ENCODE data around the gene LZTS2. TPM values are rescaled to one million over a fixed set of nuclear protein-coding genes. Genes with fewer than 3 reads are reported as not detected.

LZTS2 gene
- polyA plus RNA-seq, 1 experiment, result 33.3 TPM

DNA sequence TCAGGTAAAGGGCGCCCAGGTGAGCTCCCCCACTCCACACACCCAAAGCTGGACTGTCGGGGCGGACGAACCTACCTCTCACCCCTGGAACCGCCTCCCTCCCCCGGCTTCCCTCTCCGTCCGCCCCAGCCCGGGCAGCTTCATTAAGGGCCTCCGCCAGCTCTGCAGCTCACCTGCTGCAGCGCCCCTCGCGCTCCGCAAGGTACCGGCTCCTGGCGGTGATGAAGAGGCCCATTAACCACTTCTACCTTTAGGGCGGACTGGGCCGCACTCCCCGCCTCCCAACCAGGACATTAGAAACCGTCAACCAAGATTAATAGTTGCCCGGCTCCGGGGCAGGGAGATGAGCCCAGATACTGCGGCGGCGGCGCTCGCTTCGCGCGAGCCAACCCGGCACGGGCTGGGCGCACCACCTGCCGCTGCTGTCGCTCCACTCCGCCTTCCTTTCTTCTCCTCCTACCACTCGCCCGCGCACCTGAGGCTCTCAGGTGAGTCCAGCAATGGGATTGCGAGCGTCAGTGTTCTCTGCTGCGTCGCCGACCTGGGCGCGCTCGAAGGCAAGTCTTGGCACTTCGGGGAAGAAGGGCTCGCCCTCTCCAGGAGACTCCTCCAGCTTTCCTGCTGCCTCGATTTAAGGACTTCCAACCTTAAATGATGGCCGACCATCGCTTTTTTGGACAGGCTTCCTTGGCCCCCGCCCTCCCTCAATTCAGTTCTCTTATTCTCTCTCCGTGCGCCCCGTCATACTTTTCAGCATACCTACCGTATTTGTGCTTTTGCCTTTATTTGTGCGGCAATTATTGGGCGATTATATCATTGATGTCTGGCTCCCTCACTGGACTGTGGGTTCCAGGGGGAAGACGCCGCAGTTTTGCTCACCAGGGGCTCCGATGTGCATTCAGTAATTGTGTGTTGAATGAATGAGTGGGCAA lies 48.6 kb downstream of the LZTS2 start:
- no peak overlapping the region for H3K27ac ChIP-seq (ENCODE audit: low read depth, low read length)
- no peak for TF ChIP-seq CTCF (IDR thresholded peaks at IDR 0.05; ENCODE audit: low read depth, low read length)
- no peaks in the 10 kb centered on the region; the same call in 1 of the 2 replicates for H3K9me3 ChIP-seq (ENCODE audit: control insufficient read depth, insufficient read depth, low read length)
- CTCF ChIA-PET, result interaction anchor here (17.3 kb wide), 1 partner anchor 16 kb away, joined by 414 read pairs; the partner anchor contains the start of gene KAZALD1
- H3K27me3 ChIP-seq (ENCODE audit: control insufficient read depth, insufficient read depth, low read length), result peaks cover 17% of the 10 kb centered on the region
- no peak for DNase-seq (ENCODE audit: low read depth, low spot score)
- POLR2A ChIA-PET, result no interaction called here
- no peak overlapping the region for H3K4me3 ChIP-seq (ENCODE audit: low read depth, low read length)

- peak; percentile 85 for TF ChIP-seq CTCF (IDR thresholded peaks at IDR 0.05; ENCODE audit: low read depth, low read length)
- H3K9me3 ChIP-seq (ENCODE audit: control insufficient read depth, insufficient read depth, low read length), result no peaks in the 10 kb centered on the region; the same call in 1 of the 2 replicates
- peaks cover 17% of the 10 kb centered on the region for H3K27me3 ChIP-seq (ENCODE audit: control insufficient read depth, insufficient read depth, low read length)
- peak overlapping the region; percentile 39 for H3K4me3 ChIP-seq (ENCODE audit: low read depth, low read length)
- no peak for DNase-seq (ENCODE audit: low read depth, low spot score)
- POLR2A ChIA-PET, result interaction anchor here (0.6 to 2.1 kb wide), 4 partner anchors 9 to 65 kb away, joined by 3 to 14 read pairs (median 5); partner anchors contain the start of gene KAZALD1
- CTCF ChIA-PET, result interaction anchor here (0.6 to 17.3 kb wide), 25 partner anchors 9 to 1281 kb away, joined by 3 to 414 read pairs (median 4); partner anchors contain the start of genes KAZALD1, PDZD7 and SFXN3
- H3K27ac ChIP-seq (ENCODE audit: low read depth, low read length), result peak overlapping the region; percentile 11
Measured at GRCh38 chr10:101050208-101051069, 50.8 kb downstream of the LZTS2 start.

- no peak overlapping the region for H3K4me3 ChIP-seq (ENCODE audit: low read depth, low read length)
- TF ChIP-seq CTCF (IDR thresholded peaks at IDR 0.05; ENCODE audit: low read depth, low read length), result no peak
- CTCF ChIA-PET, result interaction anchor here (0.9 to 17.3 kb wide), 7 partner anchors 11 to 435 kb away, joined by 3 to 414 read pairs (median 15); partner anchors contain the start of gene KAZALD1
- no peak for DNase-seq (ENCODE audit: low read depth, low spot score)
- no peaks in the 10 kb centered on the region; the same call in 1 of the 2 replicates for H3K9me3 ChIP-seq (ENCODE audit: control insufficient read depth, insufficient read depth, low read length)
- peaks cover 17% of the 10 kb centered on the region for H3K27me3 ChIP-seq (ENCODE audit: control insufficient read depth, insufficient read depth, low read length)
- H3K27ac ChIP-seq (ENCODE audit: low read depth, low read length), result peak overlapping the region; percentile 39
- POLR2A ChIA-PET, result interaction anchor here (1.2 to 1.8 kb wide), 3 partner anchors 9 to 45 kb away, joined by 4 to 16 read pairs (median 8); partner anchors contain the start of gene KAZALD1
Measured at GRCh38 chr10:101052285-101052684, 52.7 kb downstream of the LZTS2 start.

DNA sequence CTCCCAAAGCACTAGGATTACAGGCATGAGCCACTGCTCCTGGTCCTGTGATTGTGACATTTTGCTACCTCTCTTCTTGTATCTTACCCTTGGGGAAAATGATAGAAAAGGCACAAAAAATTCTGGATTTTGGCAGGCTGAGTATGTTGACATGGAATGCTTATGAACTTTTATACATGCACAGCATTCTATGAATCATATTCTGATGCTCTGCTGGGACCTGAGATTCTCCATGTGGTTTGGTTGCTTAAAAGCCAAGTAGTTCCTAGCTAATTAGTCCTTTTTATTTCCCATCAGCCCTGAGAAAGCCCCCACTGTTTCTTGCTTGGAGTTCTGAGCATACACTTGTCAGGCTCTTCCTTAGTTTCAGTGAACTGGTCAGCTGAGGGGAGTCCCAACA lies 53.9 kb downstream of the LZTS2 start:
- no peak overlapping the region for H3K27ac ChIP-seq (ENCODE audit: low read depth, low read length)
- POLR2A ChIA-PET, result interaction anchor here (0.9 kb wide), 1 partner anchor 10 kb away, joined by 4 read pairs; no protein-coding TSS in a partner anchor

More for the DNA sequence above, 53.9 kb downstream of the LZTS2 start:
- no peak for TF ChIP-seq CTCF (IDR thresholded peaks at IDR 0.05; ENCODE audit: low read depth, low read length)
- Histone ChIP-seq H3K27me3 (ENCODE audit: control insufficient read depth, insufficient read depth, low read length) (peaks cover 11% of the 10 kb centered on the region), H3K4me3 (ENCODE audit: low read depth, low read length) (no peak overlapping the region), H3K9me3 (ENCODE audit: control insufficient read depth, insufficient read depth, low read length) (no peaks in the 10 kb centered on the region)
- CTCF ChIA-PET, result interaction anchor here (4.4 to 17.3 kb wide), 2 partner anchors 11 to 89 kb away, joined by 45 to 414 read pairs; partner anchors contain the start of gene KAZALD1
- no peak for DNase-seq (ENCODE audit: low read depth, low spot score)

Data from AG04450 (cell line).